Measurements from ENCODE around the gene ELMO1.

The ELMO1 gene

GRCh38 chr7:37475646-37476045 is 27.0 kb upstream of the ELMO1 start:
- DNase-seq (ENCODE audit: insufficient read length, low spot score) (no peak), FAIRE-seq (no peak)
- TF ChIP-seq, protein P1, sequence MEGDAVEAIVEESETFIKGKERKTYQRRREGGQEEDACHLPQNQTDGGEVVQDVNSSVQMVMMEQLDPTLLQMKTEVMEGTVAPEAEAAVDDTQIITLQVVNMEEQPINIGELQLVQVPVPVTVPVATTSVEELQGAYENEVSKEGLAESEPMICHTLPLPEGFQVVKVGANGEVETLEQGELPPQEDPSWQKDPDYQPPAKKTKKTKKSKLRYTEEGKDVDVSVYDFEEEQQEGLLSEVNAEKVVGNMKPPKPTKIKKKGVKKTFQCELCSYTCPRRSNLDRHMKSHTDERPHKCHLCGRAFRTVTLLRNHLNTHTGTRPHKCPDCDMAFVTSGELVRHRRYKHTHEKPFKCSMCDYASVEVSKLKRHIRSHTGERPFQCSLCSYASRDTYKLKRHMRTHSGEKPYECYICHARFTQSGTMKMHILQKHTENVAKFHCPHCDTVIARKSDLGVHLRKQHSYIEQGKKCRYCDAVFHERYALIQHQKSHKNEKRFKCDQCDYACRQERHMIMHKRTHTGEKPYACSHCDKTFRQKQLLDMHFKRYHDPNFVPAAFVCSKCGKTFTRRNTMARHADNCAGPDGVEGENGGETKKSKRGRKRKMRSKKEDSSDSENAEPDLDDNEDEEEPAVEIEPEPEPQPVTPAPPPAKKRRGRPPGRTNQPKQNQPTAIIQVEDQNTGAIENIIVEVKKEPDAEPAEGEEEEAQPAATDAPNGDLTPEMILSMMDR (IDR thresholded peaks at IDR 0.05; ENCODE audit: insufficient read depth, missing control alignments): no peak

- DNase-seq (ENCODE audit: insufficient read length, low spot score): no peak
- TF ChIP-seq, protein P1 (IDR thresholded peaks at IDR 0.05; ENCODE audit: insufficient read depth, missing control alignments): no peak
- no peak for FAIRE-seq
Observed at GRCh38 chr7:37471619-37472018, 23.0 kb upstream of the ELMO1 start.

- no peak for FAIRE-seq
- TF ChIP-seq, protein P1 (IDR thresholded peaks at IDR 0.05; ENCODE audit: insufficient read depth, missing control alignments): no peak
- no peak for DNase-seq (ENCODE audit: insufficient read length, low spot score)
Observed at GRCh38 chr7:37467002-37467401, 18.3 kb upstream of the ELMO1 start.

DNA sequence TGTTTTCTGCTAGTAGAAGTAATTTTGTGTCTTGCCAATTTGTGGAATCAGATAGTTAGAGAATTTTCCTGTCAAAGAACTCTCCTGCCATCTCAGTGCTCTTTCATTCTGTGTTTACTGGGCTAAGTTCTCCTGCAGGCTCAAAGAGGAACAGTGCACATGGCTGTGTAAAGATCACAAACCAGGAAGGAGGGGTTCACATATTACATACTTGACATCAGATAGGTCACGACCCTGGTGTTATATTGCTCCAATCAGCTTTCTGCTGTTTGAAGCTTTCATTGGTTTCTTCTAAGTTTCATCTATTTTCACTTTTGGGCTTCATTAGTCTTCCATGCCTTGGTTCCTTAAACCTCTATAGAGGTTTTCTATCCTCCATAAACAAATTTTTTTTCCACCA is 13.5 kb upstream of the ELMO1 start:
- TF ChIP-seq, protein P1 (IDR thresholded peaks at IDR 0.05; ENCODE audit: insufficient read depth, missing control alignments): no peak
- FAIRE-seq (no peak), DNase-seq (ENCODE audit: insufficient read length, low spot score) (no peak)

DNA sequence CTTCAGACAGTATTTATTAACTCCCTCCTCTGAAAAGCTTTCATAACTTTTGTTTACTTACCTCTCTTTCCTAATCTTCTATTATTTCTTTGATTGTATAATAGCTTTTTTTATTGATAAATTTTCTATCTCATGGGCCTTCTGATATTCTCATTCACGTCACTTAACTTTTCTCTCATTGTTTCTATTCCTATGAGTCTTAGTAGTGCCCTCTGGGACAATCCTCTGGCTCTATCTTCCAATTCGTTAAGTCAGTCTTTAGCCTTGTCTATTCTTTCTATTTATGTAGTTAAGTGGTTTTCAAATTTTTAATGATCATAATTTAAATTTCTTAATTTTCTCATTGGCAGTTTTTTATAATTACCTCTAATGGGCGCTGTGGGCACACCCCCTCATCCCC is 6.4 kb upstream of the ELMO1 start:
- FAIRE-seq: no peak
- TF ChIP-seq, protein P1 (IDR thresholded peaks at IDR 0.05; ENCODE audit: insufficient read depth, missing control alignments): no peak
- no peak for DNase-seq (ENCODE audit: insufficient read length, low spot score)

- FAIRE-seq: no peak
- TF ChIP-seq, protein P1 (IDR thresholded peaks at IDR 0.05; ENCODE audit: insufficient read depth, missing control alignments): no peak
Observed at GRCh38 chr7:37452346-37452745, 3.7 kb upstream of the ELMO1 start.

GRCh38 chr7:37450035-37450434 is 1.4 kb upstream of the ELMO1 start:
- no peak for DNase-seq (ENCODE audit: insufficient read length, low spot score)
- TF ChIP-seq, protein P1 (IDR thresholded peaks at IDR 0.05; ENCODE audit: insufficient read depth, missing control alignments): no peak
- FAIRE-seq: no peak

More at GRCh38 chr7:37452346-37452745, 3.7 kb upstream of the ELMO1 start:
- no peak for DNase-seq (ENCODE audit: insufficient read length, low spot score)
